Stomach smooth muscle (tissue), 2 donors: ENCODE results near the gene KLRF1.

Experiments used
- H3K27ac ChIP-seq: one replicate; pipeline ENCODE4 v1.7.0; 2013; ENCODE audit warnings: mild to moderate bottlenecking, low read length, inconsistent platforms
- H3K27me3 ChIP-seq, 2 donors: one replicate each; pipeline ENCODE4 v1.7.0; 2013; ENCODE audit warnings: low read length in 2 of 2; ENCODE audit not compliant: insufficient read depth in 2 of 2, control insufficient read depth in 1 of 2
- H3K36me3 ChIP-seq, 2 donors: one replicate each; pipeline ENCODE4 v1.7.0; 2013; ENCODE audit warnings: low read length in 2 of 2; ENCODE audit not compliant: control insufficient read depth in 2 of 2, insufficient read depth in 2 of 2
- H3K4me1 ChIP-seq: one replicate; pipeline ENCODE4 v1.7.0; 2013; ENCODE audit warnings: low read length; ENCODE audit not compliant: control insufficient read depth, insufficient read depth
- H3K4me3 ChIP-seq, 2 donors: one replicate each; pipeline ENCODE4 v1.7.0; 2013; ENCODE audit warnings: low read length in 2 of 2
- H3K9ac ChIP-seq, 2 donors: one replicate each; pipeline ENCODE4 v1.7.0; 2013; ENCODE audit warnings: low read length in 2 of 2, mild to moderate bottlenecking in 1 of 2
- H3K9me3 ChIP-seq, 2 donors: one replicate each; pipeline ENCODE4 v1.7.0; 2013; ENCODE audit warnings: low read length in 2 of 2; ENCODE audit not compliant: control insufficient read depth in 2 of 2
- donor health status: healthy.
- donor health status: Pancreatic carcinoma.

Gene KLRF1

GRCh38 chr12:9827209-9827888 is at the start of gene KLRF1:
KLRF1 (plus strand) TSS chr12:9827481; CDS start chr12:9827545, 64 bp downstream.
- no peaks in the 10 kb centered on the region for H3K36me3 ChIP-seq
- H3K9ac ChIP-seq, result no peak within 1 kb of the TSS
- H3K4me3 ChIP-seq, result no peak within 1 kb of the TSS
- H3K27ac ChIP-seq, result no peak within 1 kb of the TSS
- H3K4me1 ChIP-seq, result no peaks in the 10 kb centered on the region
- H3K9me3 ChIP-seq, result no peaks in the 10 kb centered on the region
- H3K27me3 ChIP-seq, result no peaks in the 10 kb centered on the region

- no peak overlapping the region for H3K4me3 ChIP-seq
- H3K27ac ChIP-seq, result no peak overlapping the region
- H3K9me3 ChIP-seq, result no peaks in the 10 kb centered on the region
- H3K27me3 ChIP-seq, result no peaks in the 10 kb centered on the region
- no peaks in the 10 kb centered on the region for H3K4me1 ChIP-seq
- no peaks in the 10 kb centered on the region for H3K36me3 ChIP-seq
- H3K9ac ChIP-seq, result no peak overlapping the region
Observed at GRCh38 chr12:9779209-9779608, 48.1 kb upstream of the KLRF1 start.

- H3K9me3 ChIP-seq, result no peaks in the 10 kb centered on the region
- H3K27me3 ChIP-seq, result no peaks in the 10 kb centered on the region
- H3K27ac ChIP-seq, result no peak overlapping the region
- no peak overlapping the region for H3K4me3 ChIP-seq
- no peak overlapping the region for H3K9ac ChIP-seq
- no peaks in the 10 kb centered on the region for H3K36me3 ChIP-seq
- no peaks in the 10 kb centered on the region for H3K4me1 ChIP-seq
Observed at GRCh38 chr12:9781360-9781759, 45.9 kb upstream of the KLRF1 start.

- Histone ChIP-seq H3K27ac (no peak overlapping the region), H3K4me1 (no peaks in the 10 kb centered on the region), H3K36me3 (no peaks in the 10 kb centered on the region)
Observed at GRCh38 chr12:9782547-9783382, 44.5 kb upstream of the KLRF1 start.

GRCh38 chr12:9784326-9784725 is 43.0 kb upstream of the KLRF1 start:
- Histone ChIP-seq H3K27me3 (no peaks in the 10 kb centered on the region), H3K4me1 (no peaks in the 10 kb centered on the region), H3K9me3 (no peaks in the 10 kb centered on the region), H3K4me3 (no peak overlapping the region), H3K36me3 (no peaks in the 10 kb centered on the region), H3K9ac (no peak overlapping the region), H3K27ac (no peak overlapping the region)

More at GRCh38 chr12:9782547-9783382, 44.5 kb upstream of the KLRF1 start:
- no peak overlapping the region for H3K9ac ChIP-seq
- H3K4me3 ChIP-seq, result no peak overlapping the region
- no peaks in the 10 kb centered on the region for H3K9me3 ChIP-seq
- H3K27me3 ChIP-seq, result no peaks in the 10 kb centered on the region

- Histone ChIP-seq H3K27me3 (no peaks in the 10 kb centered on the region), H3K36me3 (no peaks in the 10 kb centered on the region), H3K9ac (no peak overlapping the region), H3K4me1 (no peaks in the 10 kb centered on the region), H3K9me3 (no peaks in the 10 kb centered on the region), H3K27ac (no peak overlapping the region), H3K4me3 (no peak overlapping the region)
Observed at GRCh38 chr12:9784816-9785215, 42.5 kb upstream of the KLRF1 start.

- Histone ChIP-seq H3K4me3 (no peak overlapping the region), H3K27me3 (no peaks in the 10 kb centered on the region), H3K36me3 (no peaks in the 10 kb centered on the region), H3K9me3 (no peaks in the 10 kb centered on the region), H3K27ac (no peak overlapping the region), H3K4me1 (no peaks in the 10 kb centered on the region), H3K9ac (no peak overlapping the region)
Observed at GRCh38 chr12:9786726-9787717, 40.3 kb upstream of the KLRF1 start.

- Histone ChIP-seq H3K27me3 (no peaks in the 10 kb centered on the region), H3K27ac (no peak overlapping the region), H3K4me3 (no peak overlapping the region), H3K9ac (no peak overlapping the region), H3K36me3 (no peaks in the 10 kb centered on the region), H3K9me3 (no peaks in the 10 kb centered on the region), H3K4me1 (no peaks in the 10 kb centered on the region)
Observed at GRCh38 chr12:9792185-9792900, 34.9 kb upstream of the KLRF1 start.

GRCh38 chr12:9792961-9793617 is 34.2 kb upstream of the KLRF1 start:
- no peak overlapping the region for H3K4me3 ChIP-seq
- no peaks in the 10 kb centered on the region for H3K36me3 ChIP-seq
- H3K9me3 ChIP-seq, result no peaks in the 10 kb centered on the region
- no peak overlapping the region for H3K27ac ChIP-seq
- no peaks in the 10 kb centered on the region for H3K27me3 ChIP-seq
- H3K4me1 ChIP-seq, result no peaks in the 10 kb centered on the region
- H3K9ac ChIP-seq, result no peak overlapping the region
